NCI-H526 (cell line): ENCODE results near the gene SORT1.
"Not testable (repeated sequence)": the region's sequence is repeated elsewhere in the genome, so short reads cannot be mapped to it uniquely, and the experiment has no call there.

Experiments
- DNase-seq, 2 experiments: peaks; one replicate each; lab custom pipeline; 2025; lab: John Stamatoyannopoulos, UW

Gene SORT1

DNA sequence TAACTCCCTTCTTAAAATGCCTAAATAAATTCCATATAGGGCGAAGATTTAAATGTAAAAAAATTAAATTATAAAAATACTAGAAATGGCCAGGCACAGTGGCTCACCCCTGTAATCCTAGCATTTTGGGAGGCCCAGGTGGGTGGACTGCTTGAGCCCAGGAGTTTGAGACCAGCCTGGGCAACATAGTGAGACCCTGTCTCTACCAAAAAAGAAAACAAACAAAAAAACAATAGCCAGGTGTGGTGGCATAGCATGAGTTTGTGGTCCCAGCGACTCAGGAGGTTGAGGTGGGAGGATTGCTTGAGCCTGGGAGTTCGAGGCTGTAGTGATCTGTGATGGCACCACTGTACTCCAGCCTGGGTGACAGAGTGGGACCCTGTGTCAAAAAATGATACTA lies 17.8 kb downstream of the SORT1 start:
- no peak for DNase-seq

DNA sequence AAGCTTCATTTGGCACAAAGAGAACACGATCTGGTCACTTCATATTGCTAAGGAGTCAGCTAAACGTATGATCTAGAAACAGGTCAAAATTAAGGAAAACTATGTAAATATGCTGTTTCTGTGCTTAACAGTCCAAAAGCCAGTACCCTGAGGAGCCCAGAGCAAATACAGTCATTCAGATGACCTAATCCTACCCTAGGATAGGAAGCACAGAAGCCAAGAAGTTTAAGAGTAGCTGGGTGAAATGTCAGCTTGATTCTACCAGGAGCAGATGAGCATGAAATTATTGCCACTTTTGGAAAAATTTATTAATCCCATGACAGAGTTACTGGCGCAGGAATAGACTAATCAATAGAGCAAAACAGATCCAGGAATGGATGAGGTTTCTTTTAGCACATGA lies 18.3 kb downstream of the SORT1 start:
- DNase-seq: no peak

DNA sequence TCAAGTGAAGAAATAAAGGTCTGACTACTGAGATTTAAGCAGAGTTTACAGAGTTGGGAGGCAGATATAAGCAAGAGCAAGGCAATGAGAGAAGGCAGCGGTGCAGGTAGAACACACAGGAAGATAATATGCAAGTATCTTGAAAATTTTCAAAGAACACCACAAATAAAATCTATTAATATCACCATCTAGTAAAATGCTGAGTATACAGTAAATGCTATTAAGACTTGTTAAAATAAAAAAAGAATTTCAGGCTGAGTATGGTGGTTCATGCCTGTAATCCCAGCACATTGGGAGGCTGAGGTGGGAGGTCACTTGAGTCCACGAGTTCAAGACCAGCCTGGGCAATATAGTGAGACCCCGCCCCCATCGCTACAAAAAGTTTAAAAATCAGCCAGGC lies 20.0 kb downstream of the SORT1 start:
- DNase-seq: no peak

DNA sequence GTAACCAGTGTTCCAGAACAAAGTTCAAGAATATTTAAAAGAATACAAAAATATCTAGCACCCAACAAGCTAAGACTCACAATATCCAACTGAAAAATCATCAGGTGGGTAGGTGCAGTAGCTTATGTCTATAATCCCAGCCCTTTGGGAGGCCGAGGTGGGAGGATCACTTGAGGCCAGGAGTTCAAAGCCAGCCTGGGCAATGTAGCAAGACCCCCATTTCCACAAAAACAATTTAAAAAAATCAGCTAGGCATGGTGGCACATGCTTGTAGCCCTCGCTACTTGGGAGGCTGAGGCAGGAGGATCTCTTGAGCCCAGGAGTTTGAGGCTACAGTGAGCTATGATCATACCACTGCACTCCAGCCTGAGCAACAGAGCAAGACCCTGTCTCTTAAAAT lies 24.0 kb downstream of the SORT1 start:
- not testable (repeated sequence) for DNase-seq

DNA sequence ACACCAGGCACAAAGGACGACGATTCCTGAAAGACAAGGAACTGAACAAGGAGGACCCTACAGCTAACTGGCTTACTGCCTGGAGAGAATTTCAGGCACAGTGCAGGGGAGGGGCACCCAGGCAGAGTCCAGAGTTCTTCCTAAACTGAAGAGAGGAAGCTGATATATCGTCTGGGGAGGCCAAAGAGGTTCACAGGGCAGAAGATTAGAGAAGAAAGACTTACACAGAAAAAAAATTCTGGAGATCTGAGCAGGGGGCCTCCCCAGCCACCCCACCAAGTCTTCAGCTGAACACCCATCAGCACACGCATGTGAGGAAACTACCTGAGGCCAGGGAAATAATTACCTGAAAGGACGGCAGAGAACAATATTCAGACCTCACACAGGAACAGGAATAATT lies 24.6 kb downstream of the SORT1 start:
- no peak for DNase-seq

DNA sequence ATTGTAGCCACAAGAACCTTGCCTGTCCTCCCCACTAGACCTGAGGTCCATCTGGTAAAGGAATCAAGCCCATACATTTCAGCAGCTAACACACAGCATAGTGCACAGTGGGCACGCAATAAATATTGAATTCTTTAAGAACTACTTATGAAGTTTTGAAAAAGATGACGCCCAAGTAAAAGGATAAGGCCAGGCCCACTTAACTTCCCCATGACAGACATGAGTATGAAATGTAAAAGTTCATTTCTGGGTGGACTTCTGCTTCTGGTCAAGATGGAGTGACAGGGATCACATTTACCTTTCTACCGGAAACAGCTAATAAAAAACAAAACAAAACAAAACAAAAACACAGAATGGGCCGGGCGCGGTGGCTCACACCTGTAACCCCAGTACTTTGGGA lies 25.4 kb downstream of the SORT1 start:
- no peak for DNase-seq

DNA sequence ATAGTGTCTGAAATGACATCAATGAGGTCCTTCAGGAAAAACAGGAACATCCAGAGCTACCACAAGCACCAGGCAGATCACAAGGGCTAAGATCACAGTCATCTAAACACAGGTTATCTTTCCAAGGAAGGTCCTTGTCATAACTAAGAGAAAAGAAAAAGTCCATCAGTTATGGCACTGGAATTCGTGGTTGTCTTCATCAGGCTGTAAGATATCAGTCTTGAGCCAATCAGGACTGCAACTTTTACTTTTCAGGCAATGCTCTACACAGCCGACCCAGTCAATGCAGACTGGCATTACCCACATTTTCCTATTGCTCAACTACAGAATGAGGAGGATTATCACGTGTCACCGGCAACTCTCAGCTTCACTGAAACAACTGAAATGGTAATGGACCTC lies 26.4 kb downstream of the SORT1 start:
- no peak for DNase-seq

DNA sequence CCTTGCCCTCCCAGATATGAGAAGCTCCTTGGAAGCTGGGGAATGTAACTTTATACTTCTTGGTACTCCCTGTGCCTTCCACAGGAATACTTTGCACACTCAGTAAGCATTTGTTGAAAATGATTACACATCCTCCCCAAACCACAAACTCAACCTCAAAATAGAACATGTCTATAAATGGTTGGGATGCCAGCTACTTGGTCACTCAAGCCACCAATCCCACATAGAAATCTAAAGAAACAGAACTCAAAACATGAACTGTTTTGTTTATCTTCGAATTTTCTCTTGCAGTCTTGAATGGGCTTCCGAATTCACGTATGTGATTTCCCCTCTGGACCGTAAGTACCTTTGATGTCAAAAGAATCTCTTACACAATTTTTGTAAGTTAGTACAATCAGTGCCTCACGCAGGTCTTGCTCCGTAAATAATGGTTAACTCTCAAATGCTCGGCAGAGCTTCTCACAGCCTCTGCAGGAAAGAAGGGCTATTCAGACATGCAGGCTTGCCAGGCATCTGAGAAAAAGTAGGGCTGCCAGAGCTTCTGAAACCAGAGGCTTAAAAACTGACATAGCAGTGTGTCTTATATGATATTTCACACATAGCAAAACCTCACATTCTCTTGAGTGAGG lies 26.9 kb downstream of the SORT1 start:
- DNase-seq: no peak

DNA sequence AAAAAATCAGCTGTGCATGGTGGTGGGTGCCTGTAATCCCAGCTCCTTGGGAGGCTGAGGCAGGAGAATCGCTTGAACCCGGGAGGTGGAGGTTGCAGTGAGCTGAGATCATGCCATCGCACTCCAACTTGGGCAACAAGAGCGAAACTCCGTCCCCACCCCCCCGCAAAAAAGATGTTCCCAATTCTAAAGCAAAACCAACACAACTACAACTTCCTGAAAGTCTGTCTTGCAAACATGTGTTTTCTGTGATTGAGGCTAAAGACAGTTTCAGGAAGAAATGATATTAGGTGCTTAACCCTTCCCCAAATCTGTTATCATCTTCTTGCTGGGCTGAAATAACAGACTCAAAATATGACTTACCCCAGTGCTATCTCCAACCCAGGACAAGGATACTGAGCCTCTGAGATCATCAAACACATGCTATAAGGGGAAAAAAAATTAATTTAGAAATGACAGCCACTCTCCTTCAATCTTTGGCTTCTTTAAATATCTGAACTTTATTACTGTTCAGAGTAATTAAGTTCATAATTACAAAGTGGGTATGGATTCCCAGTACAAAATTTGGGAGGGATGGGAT lies 28.5 kb downstream of the SORT1 start:
- DNase-seq: no peak

DNA sequence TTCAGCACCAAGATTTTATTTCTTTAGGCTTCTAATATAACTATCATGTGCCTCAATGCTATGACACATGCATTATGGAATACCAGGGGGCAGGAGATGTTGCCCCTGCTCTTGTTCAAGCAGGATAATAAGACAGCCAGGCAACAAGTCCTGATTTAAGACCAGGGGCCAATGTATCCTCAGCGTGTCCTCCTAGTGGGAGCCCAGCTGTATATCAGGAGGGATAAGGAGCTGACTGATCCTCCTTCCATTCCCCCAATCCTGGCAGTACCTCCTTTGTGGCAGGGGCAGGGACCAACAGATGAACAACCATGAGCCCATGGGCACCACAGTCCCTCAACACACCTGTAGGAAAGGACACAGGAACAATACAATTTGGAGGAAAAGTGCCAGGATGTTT lies 29.3 kb downstream of the SORT1 start:
- DNase-seq: no peak

DNA sequence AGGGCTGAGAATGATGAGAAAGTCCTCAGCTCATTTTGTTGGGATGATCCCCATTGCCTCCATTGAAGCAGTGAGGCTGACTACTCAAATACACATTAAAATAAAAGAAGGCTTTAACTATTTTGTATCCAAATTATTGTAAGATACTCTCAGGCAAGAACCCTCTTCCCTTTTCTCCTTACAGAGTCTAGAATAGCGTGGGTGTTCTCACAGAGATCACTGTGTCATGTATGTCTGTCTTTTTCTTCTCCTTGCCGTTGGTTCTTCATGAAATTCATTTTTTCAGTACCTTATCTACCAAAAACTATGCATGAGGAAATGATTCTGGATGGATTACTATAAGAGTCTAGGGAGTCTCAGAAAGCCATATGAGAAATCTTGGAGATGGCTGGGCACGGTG lies 30.1 kb downstream of the SORT1 start:
- no peak for DNase-seq

DNA sequence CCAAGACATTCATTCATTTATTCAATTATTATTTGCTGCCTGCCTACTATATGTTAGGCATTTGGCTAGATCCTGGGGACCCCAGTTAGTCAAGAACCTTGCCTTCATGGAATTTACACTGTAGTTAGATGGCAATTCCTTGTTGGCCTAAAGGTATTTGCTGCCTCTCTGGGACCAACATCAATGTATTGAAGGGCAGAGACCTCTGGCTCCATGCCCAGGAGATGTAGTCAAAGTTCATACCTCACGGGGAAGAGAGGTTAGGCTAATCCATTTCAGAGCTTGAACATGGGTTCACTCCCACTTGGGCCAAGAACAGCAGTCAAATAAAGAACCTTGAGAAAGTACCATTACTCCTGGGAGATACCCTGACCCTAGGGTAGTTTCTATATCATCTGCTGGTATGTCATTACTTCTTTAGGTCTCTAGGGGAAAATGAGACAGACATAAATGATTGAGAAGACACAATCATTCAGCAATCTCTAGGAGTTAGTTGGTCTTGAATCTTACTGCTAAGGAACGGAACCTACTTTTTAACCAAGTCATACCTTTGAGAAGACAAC lies 32.0 kb downstream of the SORT1 start:
- no peak for DNase-seq

DNA sequence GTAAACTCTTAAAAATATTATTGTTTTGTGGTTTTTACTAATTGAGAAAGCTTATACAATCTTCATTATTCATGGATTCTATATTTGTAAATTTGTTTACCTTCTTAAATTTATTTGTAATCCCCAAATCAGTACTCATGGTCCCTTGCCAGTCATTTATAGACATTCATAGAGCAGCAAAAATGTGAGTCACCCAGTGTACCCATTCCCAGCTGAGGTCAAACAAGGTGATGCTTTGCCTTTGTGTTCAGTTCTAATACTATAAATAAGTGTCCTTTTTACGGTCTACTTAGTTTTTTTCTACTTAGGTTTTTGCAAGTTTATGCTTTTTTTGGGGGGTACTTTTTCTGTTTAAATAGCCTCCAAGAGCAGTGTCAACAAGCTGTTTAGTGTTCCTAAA lies 36.1 kb downstream of the SORT1 start:
- DNase-seq: no peak

DNA sequence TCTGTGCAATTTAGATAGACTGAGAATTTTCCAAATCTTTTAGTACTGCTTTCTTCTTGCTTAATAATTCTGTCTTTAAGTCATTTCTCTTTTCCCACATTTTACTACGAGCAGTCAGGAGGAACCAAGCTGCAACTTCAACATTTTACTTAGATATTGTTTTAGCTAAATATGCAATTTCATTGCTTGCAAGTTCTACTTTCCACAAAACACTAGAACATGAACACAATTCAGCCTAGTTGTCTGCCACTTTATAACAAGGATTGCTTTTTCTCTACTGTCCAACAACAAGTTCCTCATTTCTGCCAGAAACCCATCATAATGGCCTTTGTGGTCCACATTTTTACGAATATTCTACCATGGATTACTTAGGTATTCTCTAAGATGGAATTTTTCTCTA lies 36.6 kb downstream of the SORT1 start:
- DNase-seq: no peak

DNA sequence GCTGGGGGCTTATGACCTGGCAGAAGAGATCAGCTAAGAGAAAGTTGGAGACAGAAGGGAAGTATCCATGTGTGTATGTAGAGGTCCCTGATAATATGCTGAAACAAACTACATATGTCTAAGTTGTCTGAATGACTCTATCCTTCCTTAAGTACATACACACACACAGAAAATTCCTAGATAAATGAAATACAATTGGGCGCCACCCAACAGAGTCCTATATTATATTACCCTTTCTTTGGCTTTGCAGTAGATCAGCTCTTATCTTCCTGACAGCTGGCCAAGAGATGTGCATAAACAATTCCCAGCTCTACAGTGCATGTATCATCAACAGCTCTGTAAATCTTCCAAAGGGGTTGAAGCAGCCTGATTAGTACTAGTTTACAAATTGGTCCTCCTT lies 40.1 kb downstream of the SORT1 start:
- no peak for DNase-seq

DNA sequence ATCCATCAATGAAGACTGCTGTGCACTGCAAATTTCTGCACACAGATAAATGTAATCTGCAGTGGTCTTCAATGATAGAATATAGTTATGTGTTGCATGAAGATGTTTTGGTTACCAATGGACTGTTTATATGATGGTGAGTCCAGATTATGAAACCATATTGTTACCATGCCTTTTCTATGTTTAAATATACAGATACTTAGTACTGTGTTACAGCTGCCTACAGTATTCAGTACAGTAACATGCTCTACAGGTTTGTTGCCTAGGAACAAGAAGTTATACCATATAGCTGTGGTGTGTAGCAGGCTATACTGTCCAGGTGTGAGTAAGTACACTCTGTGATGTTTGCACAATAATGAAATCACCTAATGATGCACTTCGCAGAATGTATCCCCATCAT lies 40.8 kb downstream of the SORT1 start:
- DNase-seq: no peak

DNA sequence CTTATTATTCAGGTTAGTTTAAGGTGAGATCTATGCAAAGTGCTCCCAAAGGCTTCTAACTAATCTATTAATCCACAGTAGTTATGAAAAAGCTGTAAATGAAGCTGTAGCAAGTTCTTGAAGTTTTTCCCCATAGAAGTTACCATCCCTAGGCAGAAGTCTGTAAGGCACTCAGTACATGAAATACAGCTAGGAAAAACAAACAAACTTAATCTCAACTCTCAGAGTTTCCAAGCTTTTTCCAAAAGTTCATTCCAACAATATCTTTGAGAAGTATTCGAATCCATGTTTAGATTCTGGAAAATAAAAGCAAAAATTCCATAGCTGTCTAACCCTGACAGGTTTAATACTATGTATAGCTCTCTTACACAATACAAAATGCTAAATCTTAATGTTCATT lies 41.2 kb downstream of the SORT1 start:
- DNase-seq: no peak

DNA sequence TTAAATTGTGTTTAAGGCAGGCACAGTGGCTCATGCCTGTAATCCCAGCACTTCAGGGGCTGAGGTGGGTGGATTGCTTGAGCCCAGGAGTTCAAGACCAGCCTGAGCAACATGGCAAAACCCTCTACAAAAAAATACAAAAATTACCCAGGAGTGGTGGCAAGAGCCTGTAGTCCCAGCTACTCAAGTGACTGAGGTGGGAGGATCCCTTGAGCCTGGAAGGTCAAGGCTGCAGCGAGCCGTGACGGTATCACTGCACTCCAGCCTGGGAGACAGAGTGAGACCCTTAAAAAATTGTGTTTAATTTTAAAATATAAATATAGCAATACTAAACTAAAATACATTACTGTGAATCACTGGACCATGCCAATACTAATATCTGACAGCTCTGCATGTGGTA lies 42.8 kb downstream of the SORT1 start:
- no peak for DNase-seq

DNA sequence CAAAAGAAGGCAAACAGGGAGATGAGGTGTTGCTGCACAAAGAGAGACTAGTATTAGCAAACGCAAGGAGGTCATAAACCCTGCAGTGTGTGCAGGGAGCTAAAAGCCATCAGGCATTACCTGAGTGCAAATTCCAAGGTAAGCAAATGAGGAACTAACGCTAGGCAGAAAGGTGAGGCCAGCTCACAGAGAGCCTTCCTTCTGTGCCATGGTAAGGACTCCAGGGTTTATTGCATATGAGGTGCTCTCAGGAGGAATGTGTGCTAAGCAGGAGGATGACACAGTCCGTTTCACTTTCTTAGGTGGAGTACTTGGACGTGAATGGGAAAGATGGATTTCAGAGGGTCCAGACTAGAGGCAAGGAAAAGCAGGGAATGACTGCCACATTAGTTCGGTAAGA lies 46.3 kb downstream of the SORT1 start:
- no peak for DNase-seq

DNA sequence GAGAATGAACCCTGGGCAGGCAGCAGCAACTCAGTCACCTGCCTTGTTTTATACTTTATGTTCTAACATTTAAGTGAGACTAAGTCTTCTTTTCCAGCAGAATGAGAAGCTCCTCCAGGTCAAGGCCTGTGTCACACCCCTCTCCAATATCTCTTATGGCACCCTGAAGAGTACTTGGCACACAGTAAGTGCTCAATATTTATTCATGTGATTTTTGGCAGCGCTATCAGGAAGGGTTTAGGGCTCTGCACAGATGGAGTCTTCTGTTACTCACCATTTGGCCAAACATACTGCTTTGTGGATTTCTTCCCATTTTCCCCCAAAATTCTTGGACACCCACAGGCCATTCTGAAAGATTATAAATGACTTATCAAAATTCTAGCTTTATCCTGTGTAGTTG lies 47.1 kb downstream of the SORT1 start:
- no peak for DNase-seq

DNA sequence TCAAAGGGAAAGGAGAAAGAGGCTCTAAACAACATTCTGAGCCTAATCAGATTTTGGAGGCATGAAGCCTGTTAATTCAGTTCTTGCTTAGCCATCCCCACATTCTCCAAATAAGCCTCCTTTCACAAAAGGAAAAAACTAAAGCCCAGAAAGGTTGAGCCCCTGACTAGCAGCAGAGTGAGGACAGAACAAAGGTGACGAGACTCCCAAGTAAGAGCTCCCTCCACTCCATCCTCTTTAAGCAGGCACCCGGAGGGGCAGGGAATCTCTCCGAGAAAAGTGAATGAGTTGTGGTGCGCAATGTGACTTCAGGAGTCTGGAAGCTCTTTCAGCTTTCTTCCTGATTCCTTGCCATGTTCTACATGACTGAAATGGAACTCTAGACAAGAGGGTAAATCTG lies 47.5 kb downstream of the SORT1 start:
- no peak for DNase-seq

DNA sequence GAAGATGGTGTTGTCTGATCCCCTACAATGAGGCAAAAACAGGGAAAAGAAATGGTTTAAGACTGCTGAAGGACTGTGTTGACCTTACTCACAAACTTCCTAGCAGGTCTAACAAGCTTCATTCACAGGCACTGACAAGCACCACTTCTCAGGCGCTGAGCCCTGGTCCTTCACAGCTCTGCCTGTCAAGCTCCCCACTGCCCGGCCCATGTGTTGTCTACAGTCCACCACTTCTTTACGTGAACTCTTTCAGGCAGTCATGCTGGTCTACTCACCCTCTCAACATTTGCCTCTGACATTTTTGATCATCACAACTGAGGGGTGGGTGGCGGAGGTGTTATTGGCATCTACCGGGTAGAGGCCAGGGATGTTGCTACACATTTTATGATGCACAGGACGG lies 50.2 kb downstream of the SORT1 start:
- no peak for DNase-seq

DNA sequence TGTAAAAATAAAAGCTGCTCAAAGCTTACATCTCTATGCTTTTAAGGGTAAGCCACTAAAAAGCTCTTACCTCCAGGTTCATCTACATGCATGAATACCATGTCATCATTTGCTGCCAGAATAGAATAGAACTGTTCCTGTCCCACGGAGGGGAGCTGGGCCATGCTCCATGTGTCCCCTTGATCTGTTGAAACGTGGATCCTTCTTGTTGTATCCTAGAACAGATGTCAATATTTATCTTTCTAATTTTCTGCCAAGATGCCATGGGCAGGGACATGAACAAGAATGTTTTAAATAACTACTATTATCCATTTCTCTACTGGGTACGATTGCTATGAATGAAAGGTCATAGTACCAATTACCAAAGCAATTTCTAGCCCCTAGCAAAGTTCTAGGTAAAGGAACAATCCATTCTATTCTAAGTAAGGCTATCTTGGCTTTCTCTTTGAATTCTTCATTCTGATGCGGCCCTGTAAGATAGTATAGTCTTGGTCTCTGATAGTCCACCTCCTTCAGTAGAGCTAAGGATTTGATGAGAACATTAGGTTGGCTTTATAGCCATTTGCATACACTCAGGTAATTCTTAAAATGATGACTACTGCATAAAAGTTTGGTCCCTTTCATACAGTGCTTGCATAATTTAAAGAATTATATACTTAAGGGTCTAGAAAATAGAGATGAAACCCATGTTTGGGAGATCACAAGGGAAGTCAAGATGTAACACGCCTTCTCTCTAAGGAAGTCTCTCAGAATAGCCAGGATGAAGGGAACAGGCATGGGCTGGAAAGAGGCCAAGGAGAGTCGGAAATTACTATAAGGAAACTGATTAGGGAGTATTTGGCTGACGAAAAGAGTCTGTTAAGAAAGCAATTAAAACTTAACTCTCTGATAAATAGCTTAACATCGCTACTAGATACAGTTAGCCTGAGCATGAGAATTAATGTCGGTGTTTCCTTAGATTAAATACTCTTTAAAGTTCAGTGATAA lies 55.5 kb downstream of the SORT1 start:
- no peak for DNase-seq
